Hypothalamus (tissue), 51 donors: ENCODE data around the gene HOXB3.

Source experiments
- DNase-seq, 51 donors: peaks; one replicate each; lab custom pipeline; 2025; lab: John Stamatoyannopoulos, UW

HOXB3 gene

GRCh38 chr17:48626245-48627117 lies 36.4 kb upstream of the HOXB3 start, which contains the start of gene HOXB9:
Gene HOXB9, minus strand, starts transcription at chr17:48626358. Its CDS starts 89 bp downstream, at chr17:48626269.
- DNase-seq = no peak

- no peak for DNase-seq
These were observed 35.6 kb upstream of the HOXB3 start for GRCh38 chr17:48625495-48626244.

GRCh38 chr17:48624544-48625494 lies 34.8 kb upstream of the HOXB3 start:
- peak in 2 of 51 donors; percentile 10 to 16 for DNase-seq

- no peak for DNase-seq
These were observed 34.1 kb upstream of the HOXB3 start for GRCh38 chr17:48624118-48624517.

- DNase-seq = no peak
These were observed 33.5 kb upstream of the HOXB3 start for GRCh38 chr17:48623583-48623982.

GRCh38 chr17:48622857-48623256 lies 32.8 kb upstream of the HOXB3 start:
- DNase-seq = no peak

GRCh38 chr17:48621410-48622392 lies 31.7 kb upstream of the HOXB3 start:
- no peak for DNase-seq

- DNase-seq = no peak
These were observed 30.6 kb upstream of the HOXB3 start for GRCh38 chr17:48620461-48621139.

GRCh38 chr17:48619826-48620449 lies 29.9 kb upstream of the HOXB3 start:
- DNase-seq = no peak

- peak in 49 of 51 donors; percentile 10 to 87 (median 65) for DNase-seq
These were observed 28.3 kb upstream of the HOXB3 start for GRCh38 chr17:48618256-48618896.

GRCh38 chr17:48617471-48618255 lies 27.6 kb upstream of the HOXB3 start:
- DNase-seq = no peak

- no peak for DNase-seq
These were observed 26.9 kb upstream of the HOXB3 start for GRCh38 chr17:48616717-48617470.

GRCh38 chr17:48615963-48616716 lies 26.1 kb upstream of the HOXB3 start:
- DNase-seq = no peak

- no peak for DNase-seq
These were observed 25.3 kb upstream of the HOXB3 start, which contains the start of gene HOXB8 for GRCh38 chr17:48615047-48615962. Gene HOXB8, minus strand, starts transcription at chr17:48615292. Its CDS starts 588 bp downstream, at chr17:48614704.
